OCI-M1 (cell line): ENCODE data around the gene PRPSAP1.
A peak's percentile ranks its signal among the peaks of the same experiment; 100 is the strongest.

Source experiments
- DNase-seq: peaks from one replicate; lab custom pipeline; 2025; lab: John Stamatoyannopoulos, UW

Gene PRPSAP1

GRCh38 chr17:76383546-76384221 lies 30.0 kb upstream of the PRPSAP1 start:
- DNase-seq, result peak; percentile 67

GRCh38 chr17:76382803-76383545 lies 29.3 kb upstream of the PRPSAP1 start:
- peak; percentile 67 for DNase-seq

- no peak for DNase-seq
Observed at GRCh38 chr17:76382351-76382802, 28.7 kb upstream of the PRPSAP1 start.

- peak; percentile 29 for DNase-seq
Observed at GRCh38 chr17:76381633-76382350, 28.1 kb upstream of the PRPSAP1 start.

- DNase-seq, result no peak
Observed at GRCh38 chr17:76379646-76380376, 26.1 kb upstream of the PRPSAP1 start.

- no peak for DNase-seq
Observed at GRCh38 chr17:76379275-76379641, 25.5 kb upstream of the PRPSAP1 start.

- DNase-seq, result no peak
Observed at GRCh38 chr17:76378548-76379274, 25.0 kb upstream of the PRPSAP1 start.

- no peak for DNase-seq
Observed at GRCh38 chr17:76376318-76377133, 22.8 kb upstream of the PRPSAP1 start.

- DNase-seq, result no peak
Observed at GRCh38 chr17:76371656-76372628, 18.2 kb upstream of the PRPSAP1 start.

GRCh38 chr17:76370261-76370993 lies 16.7 kb upstream of the PRPSAP1 start:
- DNase-seq, result no peak

GRCh38 chr17:76369804-76370203 lies 16.1 kb upstream of the PRPSAP1 start:
- no peak for DNase-seq

- no peak for DNase-seq
Observed at GRCh38 chr17:76369379-76369778, 15.7 kb upstream of the PRPSAP1 start.

- DNase-seq, result no peak
Observed at GRCh38 chr17:76368545-76368944, 14.8 kb upstream of the PRPSAP1 start.

GRCh38 chr17:76367642-76368041 lies 13.9 kb upstream of the PRPSAP1 start:
- DNase-seq, result no peak

- no peak for DNase-seq
Observed at GRCh38 chr17:76366247-76366646, 12.5 kb upstream of the PRPSAP1 start.

GRCh38 chr17:76365256-76365903 lies 11.7 kb upstream of the PRPSAP1 start:
- peak; percentile 48 for DNase-seq

- DNase-seq, result no peak
Observed at GRCh38 chr17:76363107-76363842, 9.6 kb upstream of the PRPSAP1 start.

- no peak for DNase-seq
Observed at GRCh38 chr17:76360461-76360860, 6.7 kb upstream of the PRPSAP1 start.
